ENCODE measurements around the gene RAB11FIP3. TPM values are rescaled to one million over a fixed set of nuclear protein-coding genes. Genes with fewer than 3 reads are reported as not detected.
A peak's percentile ranks its signal among the peaks of the same experiment; 100 is the strongest.
"Not testable (repeated sequence)": the region's sequence is repeated elsewhere in the genome, so short reads cannot be mapped to it uniquely, and the experiment has no call there.

RAB11FIP3 gene
- total RNA-seq, 2 donors from 2014 or later = 21.9 to 53.4 TPM

GRCh38 chr16:473046-474043 is 47.9 kb downstream of the RAB11FIP3 start:
- no peaks in the 10 kb centered on the region for H3K36me3 Mint-ChIP-seq
- no peak for ATAC-seq
- H3K9me3 Mint-ChIP-seq = no peaks in the 10 kb centered on the region
- no peak overlapping the region for H3K27ac Mint-ChIP-seq
- peaks cover 0 to 4% of the 10 kb centered on the region in 2 donors for H3K4me1 Mint-ChIP-seq (ENCODE audit: low read depth in 2 of 2)
- no peak overlapping the region for H3K4me3 Mint-ChIP-seq
- no peaks in the 10 kb centered on the region for H3K27me3 Mint-ChIP-seq
- no peak for DNase-seq (ENCODE audit: low spot score)

DNA sequence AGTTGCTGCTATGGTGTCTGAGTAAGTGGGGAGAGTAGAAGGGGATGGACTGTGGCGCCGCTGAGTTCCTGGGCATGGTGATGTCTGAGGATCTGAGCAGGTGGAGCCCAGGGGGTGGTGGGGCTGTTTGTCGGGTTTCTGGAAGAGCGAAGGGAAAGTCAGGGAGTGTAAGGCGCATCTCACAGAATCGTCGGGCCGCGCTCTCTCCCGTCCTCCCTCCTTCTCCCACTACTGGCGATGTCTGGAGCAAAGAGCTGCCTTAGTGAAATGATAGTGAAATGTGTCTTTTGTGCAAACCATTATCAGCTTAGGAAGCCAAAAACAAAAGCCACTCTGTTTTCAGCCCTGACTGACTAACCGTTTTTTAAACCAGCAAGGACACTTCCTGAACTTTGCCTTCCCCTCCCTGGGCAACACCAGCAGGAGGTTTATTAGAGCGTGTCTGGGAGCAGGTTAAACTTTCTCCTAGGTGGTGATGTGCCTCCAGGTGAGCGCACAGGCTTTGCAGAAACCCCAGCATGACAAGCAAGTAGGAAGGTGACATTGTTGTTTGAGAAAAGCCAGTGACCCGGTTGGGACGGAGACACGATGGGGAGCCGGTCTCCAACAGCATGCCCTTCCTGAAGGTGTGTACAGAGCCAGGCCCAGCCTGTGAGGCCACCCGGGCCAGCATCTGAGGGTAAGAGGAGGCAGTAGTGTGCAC is 49.1 kb downstream of the RAB11FIP3 start:
- Mint-ChIP-seq H3K9me3 (no peaks in the 10 kb centered on the region), H3K4me3 (no peak overlapping the region), H3K27ac (no peak overlapping the region), H3K4me1 (ENCODE audit: low read depth in 2 of 2) (peaks cover 0 to 3% of the 10 kb centered on the region in 2 donors), H3K36me3 (no peaks in the 10 kb centered on the region), H3K27me3 (no peaks in the 10 kb centered on the region)
- DNase-seq (ENCODE audit: low spot score) (no peak), ATAC-seq (no peak)

- H3K27me3 Mint-ChIP-seq = no peaks in the 10 kb centered on the region
- H3K4me3 Mint-ChIP-seq = no peak overlapping the region
- H3K9me3 Mint-ChIP-seq = no peaks in the 10 kb centered on the region
- no peaks in the 10 kb centered on the region for H3K36me3 Mint-ChIP-seq
- ATAC-seq = no peak
- no peak overlapping the region for H3K27ac Mint-ChIP-seq
- DNase-seq (ENCODE audit: low spot score) = no peak
- H3K4me1 Mint-ChIP-seq (ENCODE audit: low read depth in 2 of 2) = peaks cover 0 to 3% of the 10 kb centered on the region in 2 donors
These were observed 50.6 kb downstream of the RAB11FIP3 start for GRCh38 chr16:476039-476438.

DNA sequence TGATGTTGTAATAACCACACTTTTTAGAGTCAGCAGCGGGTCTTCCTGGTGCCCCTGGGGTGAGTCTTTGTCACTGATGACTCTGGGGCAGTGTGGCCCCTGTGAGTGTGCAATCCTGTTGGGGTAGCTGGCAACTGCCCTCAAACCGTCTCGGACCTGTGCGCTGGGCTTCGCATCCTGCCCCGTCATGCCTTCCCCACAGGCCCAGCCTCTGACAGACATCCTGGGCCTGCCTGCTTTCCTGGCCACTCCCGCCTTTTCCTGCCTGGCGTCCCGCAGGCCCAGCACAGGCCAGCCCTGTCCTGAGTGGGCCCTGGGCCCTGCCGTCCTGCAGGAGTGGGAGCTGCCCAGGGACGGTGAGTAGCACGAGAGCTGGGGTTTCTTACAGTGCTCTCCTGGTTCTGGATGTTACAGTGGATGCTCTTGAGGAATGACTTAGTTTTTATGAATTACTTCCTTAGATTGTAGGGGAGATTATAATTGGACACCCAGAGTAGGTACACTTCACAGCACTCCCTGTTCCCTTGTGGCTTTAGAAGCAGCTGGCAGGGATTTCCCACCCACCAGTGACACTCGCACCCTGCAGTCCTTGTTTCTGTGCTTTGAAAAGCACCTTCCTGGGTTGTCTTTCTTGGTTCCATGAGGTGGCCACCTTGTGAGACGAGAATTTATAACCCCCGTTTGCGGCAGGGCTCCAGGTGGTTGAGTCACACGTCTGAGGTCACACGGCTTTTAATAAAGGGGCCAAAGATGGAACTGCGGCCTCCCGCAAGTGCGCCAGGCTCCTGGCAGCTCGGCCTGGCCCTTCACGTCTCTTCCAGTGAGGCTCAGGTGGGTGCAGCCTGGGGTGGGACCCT is 52.1 kb downstream of the RAB11FIP3 start:
- ATAC-seq (no peak), DNase-seq (ENCODE audit: low spot score) (no peak)
- no peak overlapping the region for H3K4me3 Mint-ChIP-seq
- H3K4me1 Mint-ChIP-seq (ENCODE audit: low read depth in 2 of 2) = peaks cover 0 to 2% of the 10 kb centered on the region in 2 donors
- H3K27me3 Mint-ChIP-seq = no peaks in the 10 kb centered on the region
- no peaks in the 10 kb centered on the region for H3K9me3 Mint-ChIP-seq
- no peak overlapping the region for H3K27ac Mint-ChIP-seq
- H3K36me3 Mint-ChIP-seq = no peaks in the 10 kb centered on the region

- H3K4me3 Mint-ChIP-seq; H3K36me3 Mint-ChIP-seq; H3K4me1 Mint-ChIP-seq (ENCODE audit: low read depth in 2 of 2); H3K27me3 Mint-ChIP-seq; H3K27ac Mint-ChIP-seq; H3K9me3 Mint-ChIP-seq; DNase-seq (ENCODE audit: low spot score); ATAC-seq: not testable (repeated sequence)
These were observed 52.8 kb downstream of the RAB11FIP3 start for GRCh38 chr16:478287-478686.

DNA sequence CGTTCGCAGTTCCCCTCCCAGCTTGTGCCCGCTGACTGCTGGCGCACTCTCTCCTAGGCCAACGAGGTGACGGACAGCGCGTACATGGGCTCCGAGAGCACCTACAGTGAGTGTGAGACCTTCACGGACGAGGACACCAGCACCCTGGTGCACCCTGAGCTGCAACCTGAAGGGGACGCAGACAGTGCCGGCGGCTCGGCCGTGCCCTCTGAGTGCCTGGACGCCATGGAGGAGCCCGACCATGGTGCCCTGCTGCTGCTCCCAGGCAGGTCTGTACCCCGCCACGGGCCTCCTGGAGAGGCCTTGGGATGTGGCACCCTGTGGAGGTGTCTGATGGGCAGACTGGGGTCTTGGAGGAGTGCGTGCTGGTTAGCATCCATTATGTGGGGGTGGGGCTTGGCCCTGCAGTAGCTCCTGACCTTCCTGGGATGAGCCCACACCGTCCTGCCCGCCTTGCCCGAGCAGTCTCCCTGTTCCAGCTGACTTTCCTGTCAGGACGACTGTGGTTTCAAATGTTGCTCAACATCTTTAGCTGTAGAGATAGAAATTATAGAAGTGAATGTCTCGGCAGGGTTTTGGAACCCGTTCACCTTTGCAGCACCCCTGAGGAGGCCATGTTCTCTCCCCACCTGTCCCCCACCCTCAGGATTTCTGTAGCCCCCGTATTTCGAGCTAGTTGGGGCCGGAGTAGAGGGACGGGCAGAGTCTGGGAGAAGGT is 57.2 kb downstream of the RAB11FIP3 start:
- H3K4me1 Mint-ChIP-seq (ENCODE audit: low read depth in 2 of 2) = peaks cover 0 to under 1% of the 10 kb centered on the region in 2 donors
- H3K27ac Mint-ChIP-seq = no peak overlapping the region
- H3K9me3 Mint-ChIP-seq = no peaks in the 10 kb centered on the region
- no peak overlapping the region for H3K4me3 Mint-ChIP-seq
- no peaks in the 10 kb centered on the region for H3K27me3 Mint-ChIP-seq
- DNase-seq (ENCODE audit: low spot score) = no peak
- peak in 1 of 2 donors; percentile 33 for ATAC-seq
- no peaks in the 10 kb centered on the region for H3K36me3 Mint-ChIP-seq

- H3K9me3 Mint-ChIP-seq = no peaks in the 10 kb centered on the region
- H3K27me3 Mint-ChIP-seq = no peaks in the 10 kb centered on the region
- no peak overlapping the region for H3K27ac Mint-ChIP-seq
- ATAC-seq (no peak), DNase-seq (ENCODE audit: low spot score) (no peak)
- H3K4me3 Mint-ChIP-seq = no peak overlapping the region
- H3K36me3 Mint-ChIP-seq = no peaks in the 10 kb centered on the region
- peaks cover 0 to 3% of the 10 kb centered on the region in 2 donors for H3K4me1 Mint-ChIP-seq (ENCODE audit: low read depth in 2 of 2)
These were observed 58.1 kb downstream of the RAB11FIP3 start for GRCh38 chr16:483341-484075.

DNA sequence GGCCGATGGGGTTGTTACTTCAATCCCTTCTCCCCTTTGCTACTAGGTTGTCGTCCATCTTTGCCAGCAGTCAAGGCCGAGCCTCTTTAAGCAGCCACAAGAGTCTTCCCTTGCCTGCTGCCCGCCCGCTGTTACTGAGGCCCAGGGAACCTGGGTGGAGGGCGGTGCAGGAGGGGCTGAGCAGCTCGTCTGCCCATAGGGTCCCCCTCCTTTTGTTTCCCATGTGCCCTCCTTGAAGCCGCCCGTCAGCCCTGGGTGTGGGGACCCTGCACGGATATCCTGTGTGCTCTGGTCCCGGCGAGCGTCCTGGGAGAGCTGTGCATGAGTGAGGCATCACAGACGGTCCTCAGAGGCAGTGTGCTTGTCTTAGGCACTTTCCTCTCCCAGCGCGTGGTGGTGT is 64.2 kb downstream of the RAB11FIP3 start:
- H3K27me3 Mint-ChIP-seq = no peaks in the 10 kb centered on the region
- H3K4me1 Mint-ChIP-seq (ENCODE audit: low read depth in 2 of 2) = peaks cover 0 to 6% of the 10 kb centered on the region in 2 donors
- no peaks in the 10 kb centered on the region for H3K36me3 Mint-ChIP-seq
- no peak overlapping the region for H3K4me3 Mint-ChIP-seq
- ATAC-seq = no peak
- no peak overlapping the region for H3K27ac Mint-ChIP-seq
- no peaks in the 10 kb centered on the region for H3K9me3 Mint-ChIP-seq
- DNase-seq (ENCODE audit: low spot score) = no peak

DNA sequence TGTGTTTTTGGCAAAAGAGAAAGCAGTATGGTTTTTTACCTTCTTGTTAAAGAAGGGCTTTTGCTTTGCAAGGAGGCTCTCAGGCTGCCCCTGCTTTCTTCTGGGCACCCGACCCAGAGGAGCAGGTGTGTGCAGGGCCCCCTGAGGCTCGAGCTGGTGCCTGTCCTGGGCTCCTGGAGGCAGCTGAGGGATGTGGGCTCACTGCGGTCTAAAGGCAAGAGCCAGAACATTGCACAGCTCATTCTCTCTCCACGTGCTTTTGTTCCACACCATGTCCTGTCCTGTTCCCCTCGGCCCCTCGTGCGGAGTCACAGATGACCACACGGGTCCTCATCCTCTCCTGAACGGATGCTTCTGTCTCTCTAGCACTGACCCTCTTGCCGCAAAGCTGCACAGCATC is 65.3 kb downstream of the RAB11FIP3 start:
- H3K4me3 Mint-ChIP-seq = no peak overlapping the region

DNA sequence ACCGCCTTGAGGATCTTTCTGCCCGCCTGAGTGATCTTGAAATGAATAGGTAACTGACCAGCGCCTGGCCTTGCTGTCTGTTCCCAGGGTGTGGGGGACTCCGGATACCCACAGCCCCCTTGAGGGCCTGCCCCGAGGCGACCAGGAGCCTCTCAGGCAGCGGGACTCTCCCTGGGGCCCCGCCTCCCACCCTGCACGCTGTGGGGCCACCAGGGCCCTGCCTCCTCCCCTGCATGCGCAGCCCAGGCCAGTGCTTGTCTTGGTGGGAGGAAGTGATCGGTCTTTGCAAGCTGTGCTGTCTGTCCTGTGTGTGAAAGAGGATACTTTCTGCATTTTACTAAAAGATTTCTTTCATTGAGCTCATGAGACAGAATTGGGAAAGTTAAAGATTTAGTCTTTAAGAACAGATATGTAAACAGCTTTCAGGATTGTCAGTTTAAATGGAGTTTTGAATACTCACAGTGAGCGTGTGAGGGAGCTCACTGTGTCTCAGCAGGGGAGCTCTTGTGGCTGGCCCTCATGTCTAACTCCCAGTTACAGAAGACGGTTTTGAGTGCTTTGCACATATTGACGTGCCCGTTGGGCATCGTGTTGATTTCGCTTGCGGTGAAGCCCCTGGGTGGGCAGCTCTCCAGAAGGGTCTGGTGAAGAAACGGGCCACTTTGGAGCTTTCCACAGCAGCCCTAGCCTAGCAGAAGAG is 65.9 kb downstream of the RAB11FIP3 start:
- Mint-ChIP-seq H3K4me1 (ENCODE audit: low read depth in 2 of 2) (peaks cover 0 to 9% of the 10 kb centered on the region in 2 donors), H3K9me3 (no peaks in the 10 kb centered on the region), H3K27me3 (no peaks in the 10 kb centered on the region), H3K4me3 (no peak overlapping the region), H3K36me3 (no peaks in the 10 kb centered on the region), H3K27ac (no peak overlapping the region)
- ATAC-seq (peak in 1 of 2 donors; percentile 21), DNase-seq (ENCODE audit: low spot score) (no peak)

More for the DNA sequence above, 65.3 kb downstream of the RAB11FIP3 start:
- no peak for DNase-seq (ENCODE audit: low spot score)
- Mint-ChIP-seq H3K27ac (no peak overlapping the region), H3K27me3 (no peaks in the 10 kb centered on the region), H3K9me3 (no peaks in the 10 kb centered on the region), H3K36me3 (no peaks in the 10 kb centered on the region), H3K4me1 (ENCODE audit: low read depth in 2 of 2) (peaks cover 0 to 9% of the 10 kb centered on the region in 2 donors)
- ATAC-seq = no peak

- Mint-ChIP-seq H3K4me1 (ENCODE audit: low read depth in 2 of 2) (peaks cover 0 to 10% of the 10 kb centered on the region in 2 donors), H3K4me3 (no peak overlapping the region), H3K36me3 (no peaks in the 10 kb centered on the region), H3K27me3 (no peaks in the 10 kb centered on the region), H3K9me3 (no peaks in the 10 kb centered on the region), H3K27ac (no peak overlapping the region)
- DNase-seq (ENCODE audit: low spot score) (no peak), ATAC-seq (peak in 1 of 2 donors; percentile 72)
These were observed 66.9 kb downstream of the RAB11FIP3 start for GRCh38 chr16:492211-492875.

DNA sequence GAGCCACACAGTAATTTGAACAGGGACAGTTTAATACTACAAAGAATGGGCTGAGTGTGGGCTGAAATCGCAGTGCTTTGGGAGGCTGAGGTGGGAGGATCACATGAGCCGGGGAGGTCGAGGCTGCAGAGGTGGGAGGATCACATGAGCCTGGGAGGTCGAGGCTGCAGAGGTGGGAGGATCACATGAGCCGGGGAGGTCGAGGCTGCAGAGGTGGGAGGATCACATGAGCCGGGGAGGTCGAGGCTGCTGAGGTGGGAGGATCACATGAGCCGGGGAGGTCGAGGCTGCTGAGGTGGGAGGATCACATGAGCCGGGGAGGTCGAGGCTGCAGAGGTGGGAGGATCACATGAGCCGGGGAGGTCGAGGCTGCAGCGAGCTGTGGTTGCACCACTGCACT is 69.2 kb downstream of the RAB11FIP3 start:
- not testable (repeated sequence) for DNase-seq (ENCODE audit: low spot score); H3K27me3 Mint-ChIP-seq; ATAC-seq; H3K27ac Mint-ChIP-seq; H3K36me3 Mint-ChIP-seq; H3K4me1 Mint-ChIP-seq (ENCODE audit: low read depth in 2 of 2); H3K9me3 Mint-ChIP-seq; H3K4me3 Mint-ChIP-seq
